Natural killer cell (primary cell): ENCODE results near the gene ZC3H7B. TPM values are rescaled to one million over a fixed set of nuclear protein-coding genes. Genes with fewer than 3 reads are reported as not detected.

Source experiments
- ATAC-seq, 3 donors: fragments of 150-1000 bp in 2 of 3; fragments of 200-7000 bp in 1 of 3; cut with Tn5 transposase; 1 replicate in 1 of 3; 2 replicates in 2 of 3; pipeline ENCODE4 v1.10.0; 2021; ENCODE audit warnings: mild to moderate bottlenecking in 2 of 3, moderate library complexity in 2 of 3
- DNase-seq, 2 donors: peaks; one replicate each; pipeline versions ENCODE4 v3.0.0 to v3.0.0-alpha.2; 2013 to 2021; ENCODE audit warnings: mixed read lengths in 1 of 2
- H3K27ac ChIP-seq: one replicate; pipeline ENCODE4 v1.5.1; 2013; ENCODE audit warnings: mild to moderate bottlenecking, low read length
- H3K27me3 ChIP-seq: one replicate; pipeline ENCODE4 v1.6.1; 2013; ENCODE audit warnings: low read length; ENCODE audit not compliant: control insufficient read depth, insufficient read depth
- H3K36me3 ChIP-seq: one replicate; pipeline ENCODE4 v1.6.1; 2013; ENCODE audit warnings: low read length; ENCODE audit not compliant: control insufficient read depth, insufficient read depth
- H3K4me1 ChIP-seq: one replicate; pipeline ENCODE4 v1.6.1; 2013; ENCODE audit warnings: low read length; ENCODE audit not compliant: control insufficient read depth, insufficient read depth
- H3K4me3 ChIP-seq: one replicate; pipeline ENCODE4 v1.5.1; 2013; ENCODE audit warnings: low read length
- H3K9me3 ChIP-seq: one replicate; pipeline ENCODE4 v1.6.1; 2013; ENCODE audit warnings: low read length; ENCODE audit not compliant: control insufficient read depth, insufficient read depth
- H3K27ac Mint-ChIP-seq, 2 donors: one replicate each; pipeline ENCODE4 v1.8.0; 2022; ENCODE audit warnings: mild to moderate bottlenecking in 2 of 2, mixed read lengths in 2 of 2, moderate library complexity in 1 of 2
- H3K27me3 Mint-ChIP-seq, 2 donors: one replicate each; pipeline ENCODE4 v1.8.0; 2022; ENCODE audit warnings: low read depth in 2 of 2, mixed read lengths in 2 of 2
- H3K36me3 Mint-ChIP-seq: one replicate; pipeline ENCODE4 v1.8.0; 2022; ENCODE audit warnings: mixed read lengths
- H3K4me1 Mint-ChIP-seq, 2 donors: one replicate each; pipeline ENCODE4 v1.8.0; 2022; ENCODE audit warnings: mixed read lengths in 2 of 2
- H3K4me3 Mint-ChIP-seq: one replicate; pipeline ENCODE4 v1.8.0; 2022; ENCODE audit warnings: mild to moderate bottlenecking, moderate library complexity, mixed read lengths
- H3K9me3 Mint-ChIP-seq, 2 donors: one replicate each; pipeline ENCODE4 v1.8.0; 2022; ENCODE audit warnings: mixed read lengths in 2 of 2
- WGBS: methylation state at CpG from one replicate; pipeline ENCODE4 v1.1.7; 2013; ENCODE audit warnings: missing lambda C conversion rate; ENCODE audit not compliant: insufficient coverage; 5-methylcytosine and 5-hydroxymethylcytosine counted together
- intact Hi-C: fragments of 100-400 bp; cut with micrococcal nuclease; formaldehyde crosslinking; loops from one replicate; pipeline ENCODE4 v1.14.2; 2022
- total RNA-seq, 4 donors: library from RNA; stranded (reverse); fragments of 120-200 nt in 1 of 4; gene quantifications; one replicate each; pipeline versions ENCODE4 v1.2.3 to v1.2.4, GENCODE V29; 2013 to 2022
- TF ChIP-seq, protein P1 (sequence below): fragments of 200-600 bp; IDR thresholded peaks from one replicate; pipeline ENCODE4 v1.8.0; 2022; ENCODE audit warnings: antibody characterized with exemption

Gene ZC3H7B
- total RNA-seq, 3 donors from 2014 or later (not counting 1 experiment from before 2014, with no cell fraction given), result 33.9 to 40.3 (median 38.3) TPM

GRCh38 chr22:41286639-41287091, 14.7 kb upstream of the ZC3H7B start:
- peaks cover 9% of the 10 kb centered on the region for H3K36me3 ChIP-seq
- no peaks in the 10 kb centered on the region for H3K9me3 ChIP-seq
- peak in 1 of 2 donors; percentile 77 for DNase-seq
- Mint-ChIP-seq H3K27ac (peak overlapping the region; percentile 96), H3K9me3 (no peaks in the 10 kb centered on the region), H3K4me3 (peak overlapping the region; percentile 93), H3K36me3 (no peaks in the 10 kb centered on the region), H3K27me3 (no peaks in the 10 kb centered on the region), H3K4me1 (peaks cover 17 to 33% of the 10 kb centered on the region in 2 donors)
- H3K27ac ChIP-seq, result peak overlapping the region; percentile 84
- ATAC-seq, result peak; percentile 14 to 35 (median 17)
- peak overlapping the region; percentile 69 for H3K4me3 ChIP-seq
- H3K4me1 ChIP-seq, result peaks cover 15% of the 10 kb centered on the region
- TF ChIP-seq, protein P1, sequence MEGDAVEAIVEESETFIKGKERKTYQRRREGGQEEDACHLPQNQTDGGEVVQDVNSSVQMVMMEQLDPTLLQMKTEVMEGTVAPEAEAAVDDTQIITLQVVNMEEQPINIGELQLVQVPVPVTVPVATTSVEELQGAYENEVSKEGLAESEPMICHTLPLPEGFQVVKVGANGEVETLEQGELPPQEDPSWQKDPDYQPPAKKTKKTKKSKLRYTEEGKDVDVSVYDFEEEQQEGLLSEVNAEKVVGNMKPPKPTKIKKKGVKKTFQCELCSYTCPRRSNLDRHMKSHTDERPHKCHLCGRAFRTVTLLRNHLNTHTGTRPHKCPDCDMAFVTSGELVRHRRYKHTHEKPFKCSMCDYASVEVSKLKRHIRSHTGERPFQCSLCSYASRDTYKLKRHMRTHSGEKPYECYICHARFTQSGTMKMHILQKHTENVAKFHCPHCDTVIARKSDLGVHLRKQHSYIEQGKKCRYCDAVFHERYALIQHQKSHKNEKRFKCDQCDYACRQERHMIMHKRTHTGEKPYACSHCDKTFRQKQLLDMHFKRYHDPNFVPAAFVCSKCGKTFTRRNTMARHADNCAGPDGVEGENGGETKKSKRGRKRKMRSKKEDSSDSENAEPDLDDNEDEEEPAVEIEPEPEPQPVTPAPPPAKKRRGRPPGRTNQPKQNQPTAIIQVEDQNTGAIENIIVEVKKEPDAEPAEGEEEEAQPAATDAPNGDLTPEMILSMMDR, result no peak
- no peaks in the 10 kb centered on the region for H3K27me3 ChIP-seq
- 3% methylated on average over 15 of the region's 15 CpGs for WGBS
- intact Hi-C loops, result loop anchor here (1.0 to 10.0 kb wide), 4 partner anchors 15 to 195 kb away; partner anchors contain the start of genes L3MBTL2 and ZC3H7B

DNA sequence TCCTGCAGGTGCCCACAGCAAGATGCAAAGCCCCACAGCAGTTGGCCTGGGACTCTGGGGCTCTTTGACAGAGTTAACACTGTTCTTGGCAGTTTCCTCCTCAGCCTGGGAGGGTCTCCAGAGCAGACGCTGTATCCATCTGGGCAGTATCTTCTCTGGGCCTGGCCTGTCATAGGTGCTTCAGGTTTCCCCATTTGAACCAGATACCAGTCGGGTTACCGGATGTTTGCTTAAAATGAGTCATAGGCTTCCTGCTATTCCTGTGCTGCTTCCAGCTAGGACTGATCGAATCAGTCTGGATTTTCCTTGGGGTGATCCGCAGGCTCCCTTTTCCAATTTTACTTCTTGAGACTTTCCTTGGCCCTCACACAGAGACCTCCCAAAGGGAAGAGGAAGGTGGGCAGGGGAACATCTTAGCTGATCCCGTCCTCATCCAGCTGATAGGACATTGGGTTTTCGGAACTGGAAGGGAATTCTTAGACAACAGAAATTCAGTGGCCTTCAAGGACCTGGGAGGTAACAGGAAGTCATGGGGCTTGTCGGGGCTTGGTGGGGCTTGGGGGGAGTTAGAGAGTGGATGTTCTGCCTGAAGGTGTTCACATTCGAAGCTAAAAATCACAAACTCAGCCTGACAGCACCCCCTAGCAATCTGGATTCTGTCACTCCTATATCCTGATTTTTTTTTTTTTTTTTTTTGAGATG, 12.9 kb upstream of the ZC3H7B start:
- Mint-ChIP-seq H3K27me3 (no peaks in the 10 kb centered on the region), H3K27ac (peak overlapping the region; percentile 70 to 81), H3K4me3 (peak overlapping the region; percentile 57), H3K4me1 (peaks cover 17 to 26% of the 10 kb centered on the region in 2 donors), H3K36me3 (no peaks in the 10 kb centered on the region), H3K9me3 (no peaks in the 10 kb centered on the region)
- ATAC-seq (no peak), DNase-seq (no peak)
- Histone ChIP-seq H3K4me1 (peaks cover 15% of the 10 kb centered on the region), H3K4me3 (no peak overlapping the region), H3K9me3 (no peaks in the 10 kb centered on the region), H3K36me3 (no peaks in the 10 kb centered on the region), H3K27ac (no peak overlapping the region), H3K27me3 (no peaks in the 10 kb centered on the region)
- WGBS, result 93% methylated on average over 7 of the region's 9 CpGs
- intact Hi-C loops, result loop anchor here (10.0 kb wide), 1 partner anchor 84 kb away; the partner anchor contains the start of gene L3MBTL2
- TF ChIP-seq, protein P1, result no peak

- no peak for ATAC-seq
- Mint-ChIP-seq H3K27me3 (no peaks in the 10 kb centered on the region), H3K9me3 (no peaks in the 10 kb centered on the region), H3K4me1 (peaks cover 17 to 23% of the 10 kb centered on the region in 2 donors), H3K36me3 (no peaks in the 10 kb centered on the region), H3K27ac (no peak overlapping the region), H3K4me3 (no peak overlapping the region)
- TF ChIP-seq, protein P1, result no peak
- H3K9me3 ChIP-seq, result no peaks in the 10 kb centered on the region
- DNase-seq, result no peak
- H3K4me3 ChIP-seq, result no peak overlapping the region
- no peaks in the 10 kb centered on the region for H3K36me3 ChIP-seq
- H3K27ac ChIP-seq, result no peak overlapping the region
- H3K27me3 ChIP-seq, result no peaks in the 10 kb centered on the region
- 75% methylated on average over 1 of the region's 1 CpG for WGBS
- H3K4me1 ChIP-seq, result peaks cover 13% of the 10 kb centered on the region
- intact Hi-C loops, result loop anchor here (10.0 kb wide), 1 partner anchor 85 kb away; the partner anchor contains the start of gene L3MBTL2
These were observed 11.7 kb upstream of the ZC3H7B start for GRCh38 chr22:41289671-41290070.
